NK-92 (cell line): Measurements from ENCODE around the gene WNT10A.

ENCODE experiments used
- DNase-seq: peaks from one replicate; lab custom pipeline; 2025; ENCODE audit not compliant: unreplicated experiment; lab: John Stamatoyannopoulos, UW

WNT10A gene

GRCh38 chr2:218876562-218877219 is 4.0 kb upstream of the WNT10A start:
- no peak for DNase-seq

- no peak for DNase-seq
Measured at GRCh38 chr2:218877331-218877730, 3.3 kb upstream of the WNT10A start.

DNA sequence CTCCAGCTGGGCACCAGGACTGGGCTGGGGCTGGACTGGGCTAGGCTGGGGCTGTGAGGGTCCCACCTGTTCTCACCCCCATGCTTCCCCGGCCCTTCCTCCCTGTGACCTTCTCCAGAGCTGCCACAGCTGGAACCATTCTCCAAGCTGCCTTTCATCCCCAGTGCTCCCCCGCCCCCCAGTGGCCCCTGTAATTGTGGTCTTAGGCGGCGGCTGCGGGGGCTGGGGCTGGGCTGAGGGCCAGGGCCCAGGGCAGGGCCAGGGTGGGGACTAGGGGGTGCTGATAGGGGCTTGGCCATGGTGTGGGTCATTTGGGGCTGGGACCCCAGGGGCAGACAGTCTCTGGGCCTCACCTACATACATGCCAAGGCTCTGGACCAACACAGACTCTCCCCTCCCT is 2.8 kb upstream of the WNT10A start:
- no peak for DNase-seq

- DNase-seq, result no peak
Measured at GRCh38 chr2:218878486-218878885, 2.2 kb upstream of the WNT10A start.

GRCh38 chr2:218878926-218879761 is 1.5 kb upstream of the WNT10A start:
- no peak for DNase-seq

GRCh38 chr2:218879776-218880101 is 913 bp upstream of the WNT10A start:
- no peak for DNase-seq

GRCh38 chr2:218880859-218881594 is 375 bp downstream of the WNT10A start:
- no peak for DNase-seq

DNA sequence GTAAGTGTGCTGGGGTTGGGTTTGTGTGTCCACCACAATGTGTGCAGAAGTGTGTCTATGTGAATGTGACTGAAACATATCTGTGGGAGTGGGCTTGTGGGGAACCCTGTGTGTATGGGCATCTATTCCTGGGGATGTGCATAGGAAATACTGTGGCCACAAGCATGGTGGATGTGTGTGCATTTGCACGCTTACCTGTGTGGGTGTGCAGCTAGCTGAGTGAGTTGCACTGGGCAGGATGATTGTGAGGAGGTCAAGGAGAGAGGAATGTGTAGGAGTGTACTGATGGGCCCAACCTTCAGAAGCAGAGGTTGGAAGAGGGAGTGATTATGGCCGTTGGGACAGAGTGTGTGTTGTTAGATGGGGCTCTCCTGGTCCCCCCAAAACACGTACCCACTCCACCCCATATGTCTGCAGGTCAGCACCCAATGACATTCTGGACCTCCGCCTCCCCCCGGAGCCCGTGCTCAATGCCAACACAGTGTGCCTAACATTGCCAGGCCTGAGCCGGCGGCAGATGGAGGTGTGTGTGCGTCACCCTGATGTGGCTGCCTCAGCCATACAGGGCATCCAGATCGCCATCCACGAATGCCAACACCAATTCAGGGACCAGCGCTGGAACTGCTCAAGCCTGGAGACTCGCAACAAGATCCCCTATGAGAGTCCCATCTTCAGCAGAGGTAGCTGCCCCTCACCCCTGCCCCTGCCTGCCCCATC is 1.2 kb downstream of the WNT10A start:
- DNase-seq, result no peak

DNA sequence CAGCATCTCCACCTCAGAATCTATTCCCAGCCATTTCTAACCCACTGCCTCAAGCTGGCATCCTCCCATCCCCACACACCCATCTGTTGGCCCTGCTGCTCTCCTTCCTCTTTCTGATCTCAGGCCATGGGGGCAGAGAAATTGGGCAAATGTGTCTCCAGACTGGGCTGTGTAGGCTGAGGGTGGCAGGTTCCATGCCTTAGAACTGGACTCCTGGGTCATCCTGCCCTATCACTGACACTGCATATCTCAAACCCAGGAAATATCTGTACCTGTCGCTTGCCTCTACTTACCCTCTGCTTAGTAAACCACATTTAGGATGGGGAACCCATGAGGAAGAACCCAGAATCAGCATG is 1.8 kb downstream of the WNT10A start:
- DNase-seq, result no peak

DNA sequence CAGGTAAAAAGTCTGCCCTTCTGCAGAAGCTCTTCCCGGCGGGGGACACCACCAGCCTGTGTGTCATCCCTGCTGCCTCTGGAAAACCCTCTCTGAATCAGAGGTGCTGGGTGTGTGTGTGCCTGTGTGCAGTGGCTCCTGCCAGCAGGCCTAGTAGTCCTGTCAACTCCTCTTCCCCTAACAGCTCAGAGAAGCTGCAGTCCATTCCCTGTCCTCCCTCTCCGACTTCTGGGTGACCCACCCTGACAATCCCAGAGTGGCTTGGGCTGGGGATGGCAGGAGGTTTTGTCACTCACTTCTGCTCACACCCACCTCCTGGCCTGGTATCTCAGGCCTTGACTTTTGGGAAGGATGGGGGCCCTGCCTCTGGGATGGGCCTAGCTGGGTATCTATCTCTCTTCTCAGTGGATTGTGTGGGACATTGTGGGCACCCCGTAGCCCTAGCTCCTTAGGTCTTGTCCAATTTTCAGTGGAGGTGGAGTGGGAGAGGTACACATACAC is 2.3 kb downstream of the WNT10A start:
- no peak for DNase-seq

GRCh38 chr2:218883491-218884490 is 3.1 kb downstream of the WNT10A start:
- DNase-seq, result no peak

- DNase-seq, result no peak
Measured at GRCh38 chr2:218884519-218884918, 3.9 kb downstream of the WNT10A start.

DNA sequence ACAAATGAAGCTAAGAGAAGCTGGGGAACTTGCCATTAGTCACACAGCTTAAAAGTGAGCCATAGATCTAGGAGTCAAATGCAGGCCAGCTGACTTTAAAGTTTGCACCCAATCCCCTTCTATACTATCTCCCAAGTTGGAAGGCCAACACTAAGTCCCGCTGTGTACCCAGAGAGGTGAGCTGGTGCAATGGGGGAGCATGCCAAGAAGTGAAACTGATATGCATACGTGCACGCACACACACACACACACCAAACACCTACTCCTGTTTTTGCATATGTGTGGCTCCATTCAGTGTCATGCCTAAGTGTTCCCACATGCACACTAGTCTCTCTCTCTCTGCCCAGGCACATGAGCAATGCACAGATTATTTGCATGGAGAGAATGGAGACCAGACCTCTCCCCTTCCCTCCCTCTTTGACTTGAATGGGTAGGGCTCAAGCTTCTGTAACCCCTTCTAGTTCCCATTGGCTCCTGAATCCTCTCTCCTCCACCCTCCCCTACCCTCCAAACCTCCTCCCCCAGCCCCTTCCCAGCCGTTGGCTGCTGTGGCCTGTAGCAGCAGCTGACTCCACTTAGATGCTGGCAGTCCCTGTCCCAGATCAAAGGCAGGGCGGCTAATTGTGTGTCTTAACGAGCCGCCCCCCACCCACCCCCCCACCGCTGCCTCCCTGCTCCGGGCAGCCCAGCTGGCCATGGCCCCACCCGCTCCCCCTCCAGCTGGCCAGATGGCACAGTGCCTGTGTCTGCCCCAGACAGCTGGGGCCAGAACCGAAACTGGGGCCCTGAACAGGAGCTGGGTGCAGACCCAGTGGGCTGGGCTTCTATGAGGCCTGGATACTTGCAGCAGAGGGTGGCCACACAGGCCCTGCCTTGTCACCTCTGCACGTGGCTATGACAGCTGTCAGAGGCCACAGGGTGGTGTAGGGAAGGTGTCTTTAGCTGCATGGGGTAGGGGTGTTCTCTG is 5.6 kb downstream of the WNT10A start:
- DNase-seq, result no peak

DNA sequence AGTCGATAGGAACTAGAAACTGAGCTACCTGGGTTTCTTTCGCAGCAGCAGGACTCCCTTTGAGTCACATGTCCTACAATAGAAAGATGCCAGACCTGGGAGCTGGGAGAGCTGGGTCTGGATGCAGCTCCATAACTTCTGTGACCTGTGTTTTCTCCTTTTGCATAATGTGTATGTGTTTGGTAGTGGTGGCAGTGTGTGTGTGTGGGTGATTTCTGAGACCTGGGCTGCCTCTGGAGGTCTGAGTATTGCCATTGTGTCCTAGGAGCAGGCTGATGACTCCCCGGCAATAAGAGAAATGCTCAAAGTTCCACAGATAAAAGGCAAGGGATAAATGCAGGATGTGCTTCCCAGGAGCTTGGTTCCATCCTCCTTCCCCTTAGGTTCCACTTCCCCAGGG is 6.4 kb downstream of the WNT10A start:
- DNase-seq, result no peak

GRCh38 chr2:218888341-218888740 is 7.7 kb downstream of the WNT10A start:
- DNase-seq, result no peak

- no peak for DNase-seq
Measured at GRCh38 chr2:218889937-218890336, 9.3 kb downstream of the WNT10A start.

DNA sequence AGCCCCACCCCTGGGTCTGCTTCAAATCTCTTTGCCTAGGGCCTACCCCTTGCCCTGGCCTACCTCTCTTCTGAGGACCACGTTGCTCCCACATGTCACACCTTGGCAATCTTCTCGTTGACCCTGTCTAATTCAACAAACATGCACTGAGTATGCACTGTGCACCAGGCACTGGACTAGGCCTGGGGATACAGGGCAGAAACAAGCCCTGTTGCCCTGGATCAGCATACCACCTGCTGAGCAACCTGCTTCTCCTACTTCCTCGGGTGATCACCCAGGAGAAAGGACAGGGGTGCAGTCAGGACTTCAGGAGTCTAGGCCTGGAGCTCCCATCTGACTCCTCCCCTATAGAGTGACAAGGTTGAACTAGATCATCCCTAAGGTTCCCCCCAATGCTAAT is 9.7 kb downstream of the WNT10A start:
- no peak for DNase-seq

DNA sequence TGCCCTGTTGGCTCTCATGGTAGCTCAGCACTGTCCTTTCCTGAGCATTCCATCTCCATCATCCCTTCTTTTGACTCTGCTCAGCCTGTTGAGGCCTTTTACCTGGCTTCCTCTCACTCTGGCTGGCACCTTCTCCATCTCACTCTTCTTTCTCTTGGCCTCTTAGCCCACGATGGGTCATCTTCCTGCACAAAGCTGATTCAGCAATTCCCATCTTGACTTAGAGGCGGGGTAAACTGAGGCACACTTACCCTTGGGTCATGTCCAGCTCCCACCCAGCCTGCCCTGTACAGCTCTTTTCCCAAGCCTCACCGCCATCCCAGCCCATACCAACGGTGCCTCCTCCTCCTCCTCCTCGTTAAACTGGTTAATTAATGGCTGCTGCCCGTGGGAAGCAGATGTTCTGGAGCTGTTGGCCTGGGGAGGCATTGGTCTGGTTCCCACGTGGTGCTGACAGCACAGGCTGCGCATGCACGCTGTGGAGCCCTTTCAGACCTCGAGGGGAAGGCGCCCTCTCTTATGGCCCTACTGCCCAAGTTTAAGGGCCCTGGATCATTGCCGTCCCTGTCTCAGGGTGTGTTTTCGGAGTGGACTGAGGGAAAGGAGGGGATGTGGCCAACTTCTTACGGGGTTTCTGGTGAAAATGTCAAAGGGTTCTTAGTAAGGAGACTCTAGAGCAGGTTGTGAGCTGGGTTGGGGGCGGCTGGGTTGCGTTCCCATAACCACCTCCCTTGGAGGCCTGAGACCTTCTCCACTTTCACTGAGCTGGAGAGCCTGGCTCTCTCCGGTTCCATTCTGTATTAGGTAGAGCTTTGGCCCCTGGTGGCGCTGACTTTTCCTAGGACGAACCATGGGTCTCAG is 10.9 kb downstream of the WNT10A start:
- DNase-seq, result no peak
